ENCODE data around the gene ST3GAL6.

DNA sequence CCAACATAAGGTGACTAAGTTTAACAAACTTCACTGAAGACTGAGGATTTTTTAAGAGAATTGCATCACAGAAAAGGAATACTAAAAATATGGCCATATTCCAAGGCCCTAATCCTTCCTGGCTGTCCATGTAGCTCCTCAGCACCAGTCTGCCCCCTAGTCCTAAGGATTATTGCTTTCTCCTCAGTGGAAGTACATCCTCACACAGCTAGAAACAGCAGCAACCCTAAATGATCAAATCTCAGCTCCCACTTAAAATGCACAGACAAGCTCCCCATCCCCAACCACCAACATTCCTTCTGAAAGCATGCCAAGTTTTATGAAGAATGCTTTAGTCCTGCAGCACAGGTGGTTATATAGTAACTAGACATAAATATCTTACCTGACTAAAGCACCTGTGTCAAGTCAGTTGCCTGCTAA lies 14.7 kb downstream of the ST3GAL6 start:
- TF ChIP-seq POLR2A (IDR thresholded peaks at IDR 0.05) (no peak), POLR2AphosphoS5 (IDR thresholded peaks at IDR 0.05) (no peak)
- TF ChIP-seq, protein P1, sequence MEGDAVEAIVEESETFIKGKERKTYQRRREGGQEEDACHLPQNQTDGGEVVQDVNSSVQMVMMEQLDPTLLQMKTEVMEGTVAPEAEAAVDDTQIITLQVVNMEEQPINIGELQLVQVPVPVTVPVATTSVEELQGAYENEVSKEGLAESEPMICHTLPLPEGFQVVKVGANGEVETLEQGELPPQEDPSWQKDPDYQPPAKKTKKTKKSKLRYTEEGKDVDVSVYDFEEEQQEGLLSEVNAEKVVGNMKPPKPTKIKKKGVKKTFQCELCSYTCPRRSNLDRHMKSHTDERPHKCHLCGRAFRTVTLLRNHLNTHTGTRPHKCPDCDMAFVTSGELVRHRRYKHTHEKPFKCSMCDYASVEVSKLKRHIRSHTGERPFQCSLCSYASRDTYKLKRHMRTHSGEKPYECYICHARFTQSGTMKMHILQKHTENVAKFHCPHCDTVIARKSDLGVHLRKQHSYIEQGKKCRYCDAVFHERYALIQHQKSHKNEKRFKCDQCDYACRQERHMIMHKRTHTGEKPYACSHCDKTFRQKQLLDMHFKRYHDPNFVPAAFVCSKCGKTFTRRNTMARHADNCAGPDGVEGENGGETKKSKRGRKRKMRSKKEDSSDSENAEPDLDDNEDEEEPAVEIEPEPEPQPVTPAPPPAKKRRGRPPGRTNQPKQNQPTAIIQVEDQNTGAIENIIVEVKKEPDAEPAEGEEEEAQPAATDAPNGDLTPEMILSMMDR (IDR thresholded peaks at IDR 0.05) = no peak
